ENCODE measurements around the gene RCCD1. TPM values are rescaled to one million over a fixed set of nuclear protein-coding genes. Genes with fewer than 3 reads are reported as not detected.

RCCD1 gene
- total RNA-seq, 5 donors from 2014 or later (not counting 1 experiment from before 2014, with no cell fraction given) = 5.7 to 21.2 (median 15.8) TPM

DNA sequence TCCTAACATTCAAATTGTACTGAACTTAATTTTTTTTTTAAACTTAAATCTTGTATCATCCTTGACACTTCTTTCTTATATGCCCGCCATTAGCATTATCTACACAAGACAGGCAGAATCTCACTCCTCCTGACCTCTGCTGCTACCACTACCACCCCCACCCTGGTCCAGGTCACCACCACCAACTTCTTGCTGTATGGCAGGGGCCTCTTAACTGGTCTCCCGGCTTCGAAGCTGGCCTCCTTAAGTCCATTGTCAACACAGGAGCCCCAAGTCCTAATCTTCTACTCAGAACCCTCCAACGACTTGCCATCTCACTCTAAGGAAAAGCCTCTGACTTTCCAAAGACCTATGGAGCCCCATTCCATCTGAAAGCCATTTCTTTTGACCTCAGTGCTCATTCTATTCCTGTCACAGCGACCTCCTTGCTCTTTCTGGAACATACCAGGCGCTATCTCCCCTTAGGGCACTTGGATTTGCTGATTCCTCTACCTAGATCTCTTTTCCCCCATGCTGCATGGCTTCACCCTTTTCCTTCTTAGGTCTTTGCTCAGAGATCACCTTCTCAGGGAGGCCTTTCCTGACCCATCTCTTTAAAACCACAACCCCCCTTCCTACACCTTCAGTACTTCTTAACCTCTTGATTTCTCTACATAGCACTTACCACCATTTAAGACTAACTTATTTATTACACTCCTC is 37.1 kb downstream of the RCCD1 start:
- DNase-seq (no peak), ATAC-seq (replicated peaks in 1 of 4) (no peak)
- no peak overlapping the region for H3K4me3 Mint-ChIP-seq
- WGBS (ENCODE audit: insufficient coverage) = 100% methylated on average over 6 of the region's 6 CpGs
- no peaks in the 10 kb centered on the region for H3K9me3 Mint-ChIP-seq
- Histone ChIP-seq H3K4me1 (ENCODE audit: control insufficient read depth in 1 of 2, extremely low read depth in 1 of 2, insufficient read depth in 2 of 2, low read length in 2 of 2) (peaks cover 3 to 24% of the 10 kb centered on the region in 2 experiments), H3K27ac (ENCODE audit: low read length) (no peak overlapping the region), H3K4me3 (ENCODE audit: control insufficient read depth in 1 of 2, extremely low read depth in 1 of 2, low read length in 1 of 2) (no peak overlapping the region), H3K9me3 (no peaks in the 10 kb centered on the region), H3K27me3 (replicated peaks in 1 of 2; ENCODE audit: control insufficient read depth in 2 of 2, extremely low read depth in 1 of 2, insufficient read depth in 2 of 2, low read length in 1 of 2) (no peaks in the 10 kb centered on the region), H3K36me3 (ENCODE audit: control insufficient read depth in 2 of 2, extremely low read depth in 1 of 2, insufficient read depth in 1 of 2, low read length in 1 of 2) (no peaks in the 10 kb centered on the region)
- no peaks in the 10 kb centered on the region for H3K36me3 Mint-ChIP-seq
- ChIA-PET CTCF (no interaction called here), POLR2A (interaction anchor here in 1 of 2 donors (0.7 kb wide), 1 partner anchor 34 kb away, joined by 3 read pairs; no protein-coding TSS in a partner anchor)
- peaks cover 30 to 46% (median 31%) of the 10 kb centered on the region in 3 donors for H3K4me1 Mint-ChIP-seq
- H3K27ac Mint-ChIP-seq = no peak overlapping the region
- no peaks in the 10 kb centered on the region for H3K27me3 Mint-ChIP-seq

- CTCF ChIA-PET = interaction anchor here in 1 of 2 donors (0.8 kb wide), 1 partner anchor 61 kb away, joined by 4 read pairs; the partner anchor contains the start of gene HDDC3
- WGBS (ENCODE audit: insufficient coverage) = under 1% methylated on average over 50 of the region's 50 CpGs
- no peaks in the 10 kb centered on the region for H3K9me3 Mint-ChIP-seq
- peaks cover 12% of the 10 kb centered on the region for H3K36me3 Mint-ChIP-seq
- peak; percentile 8 to 25 (median 14) for ATAC-seq (replicated peaks in 1 of 4)
- Histone ChIP-seq H3K4me3 (ENCODE audit: control insufficient read depth in 1 of 2, extremely low read depth in 1 of 2, low read length in 1 of 2) (peak overlapping the region; percentile 75 to 83), H3K27me3 (replicated peaks in 1 of 2; ENCODE audit: control insufficient read depth in 2 of 2, extremely low read depth in 1 of 2, insufficient read depth in 2 of 2, low read length in 1 of 2) (no peaks in the 10 kb centered on the region), H3K9me3 (no peaks in the 10 kb centered on the region), H3K4me1 (ENCODE audit: control insufficient read depth in 1 of 2, extremely low read depth in 1 of 2, insufficient read depth in 2 of 2, low read length in 2 of 2) (peaks cover 3 to 18% of the 10 kb centered on the region in 2 experiments), H3K27ac (ENCODE audit: low read length) (peak overlapping the region; percentile 61), H3K36me3 (ENCODE audit: control insufficient read depth in 2 of 2, extremely low read depth in 1 of 2, insufficient read depth in 1 of 2, low read length in 1 of 2) (peaks cover 0 to 14% of the 10 kb centered on the region in 2 donors)
- peak in 5 of 35 experiments; percentile 1 to 7 (median 2) for DNase-seq
- H3K27me3 Mint-ChIP-seq = no peaks in the 10 kb centered on the region
- peaks cover 21 to 30% (median 22%) of the 10 kb centered on the region in 3 donors for H3K4me1 Mint-ChIP-seq
- H3K27ac Mint-ChIP-seq = peak overlapping the region; percentile 95 to 97
- POLR2A ChIA-PET = interaction anchor here (0.6 to 0.7 kb wide), 4 partner anchors 14 to 522 kb away, joined by 3 to 7 read pairs (median 4); no protein-coding TSS in a partner anchor
- H3K4me3 Mint-ChIP-seq = peak overlapping the region; percentile 99 to 100 (median 99)
These were observed 39.4 kb downstream of the RCCD1 start for GRCh38 chr15:90994059-90994416.

GRCh38 chr15:90994417-90995311 is 40.0 kb downstream of the RCCD1 start, which contains the start of gene PRC1:
TSS of gene PRC1 (minus strand) at chr15:90994535. CDS start at chr15:90994417, 118 bp downstream.
- under 1% methylated on average over 63 of the region's 75 CpGs for WGBS (ENCODE audit: insufficient coverage)
- Mint-ChIP-seq H3K27ac (peak within 1 kb of the TSS; percentile 95 to 97), H3K36me3 (peaks cover 15% of the 10 kb centered on the region), H3K9me3 (no peaks in the 10 kb centered on the region), H3K4me1 (peaks cover 21 to 30% (median 22%) of the 10 kb centered on the region in 3 donors), H3K4me3 (peak within 1 kb of the TSS; percentile 99 to 100 (median 99)), H3K27me3 (no peaks in the 10 kb centered on the region)
- H3K36me3 ChIP-seq (ENCODE audit: control insufficient read depth in 2 of 2, extremely low read depth in 1 of 2, insufficient read depth in 1 of 2, low read length in 1 of 2) = peaks cover 0 to 18% of the 10 kb centered on the region in 2 donors
- peak within 1 kb of the TSS; percentile 80 for H3K27ac ChIP-seq (ENCODE audit: low read length)
- ChIA-PET POLR2A (interaction anchor here (0.5 to 0.7 kb wide), 4 partner anchors 15 to 521 kb away, joined by 3 to 7 read pairs (median 3); no protein-coding TSS in a partner anchor), CTCF (no interaction called here)
- peak; percentile 97 to 99 (median 98) for ATAC-seq (replicated peaks in 1 of 4)
- peak; percentile 89 to 98 (median 95) for DNase-seq
- no peaks in the 10 kb centered on the region for H3K9me3 ChIP-seq
- no peaks in the 10 kb centered on the region for H3K27me3 ChIP-seq (replicated peaks in 1 of 2; ENCODE audit: control insufficient read depth in 2 of 2, extremely low read depth in 1 of 2, insufficient read depth in 2 of 2, low read length in 1 of 2)
- H3K4me3 ChIP-seq (ENCODE audit: control insufficient read depth in 1 of 2, extremely low read depth in 1 of 2, low read length in 1 of 2) = peak within 1 kb of the TSS; percentile 75 to 83
- peaks cover 3 to 15% of the 10 kb centered on the region in 2 experiments for H3K4me1 ChIP-seq (ENCODE audit: control insufficient read depth in 1 of 2, extremely low read depth in 1 of 2, insufficient read depth in 2 of 2, low read length in 2 of 2)

- Histone ChIP-seq H3K9me3 (no peaks in the 10 kb centered on the region), H3K4me1 (ENCODE audit: control insufficient read depth in 1 of 2, extremely low read depth in 1 of 2, insufficient read depth in 2 of 2, low read length in 2 of 2) (peaks cover 3 to 7% of the 10 kb centered on the region in 2 experiments), H3K27ac (ENCODE audit: low read length) (no peak overlapping the region), H3K36me3 (ENCODE audit: control insufficient read depth in 2 of 2, extremely low read depth in 1 of 2, insufficient read depth in 1 of 2, low read length in 1 of 2) (peaks cover 0 to 48% of the 10 kb centered on the region in 2 donors), H3K4me3 (ENCODE audit: control insufficient read depth in 1 of 2, extremely low read depth in 1 of 2, low read length in 1 of 2) (no peak overlapping the region), H3K27me3 (replicated peaks in 1 of 2; ENCODE audit: control insufficient read depth in 2 of 2, extremely low read depth in 1 of 2, insufficient read depth in 2 of 2, low read length in 1 of 2) (no peaks in the 10 kb centered on the region)
- Mint-ChIP-seq H3K4me1 (peaks cover 10 to 13% (median 11%) of the 10 kb centered on the region in 3 donors), H3K27me3 (no peaks in the 10 kb centered on the region), H3K4me3 (no peak overlapping the region), H3K9me3 (no peaks in the 10 kb centered on the region), H3K27ac (peak overlapping the region in 1 of 2 donors; percentile 22), H3K36me3 (peaks cover 39% of the 10 kb centered on the region)
- WGBS (ENCODE audit: insufficient coverage) = 88% methylated on average over 6 of the region's 8 CpGs
- POLR2A ChIA-PET = no interaction called here
- CTCF ChIA-PET = no interaction called here
- ATAC-seq (replicated peaks in 1 of 4) (no peak), DNase-seq (no peak)
These were observed 44.1 kb downstream of the RCCD1 start for GRCh38 chr15:90998737-90999136.

- Histone ChIP-seq H3K36me3 (ENCODE audit: control insufficient read depth in 2 of 2, extremely low read depth in 1 of 2, insufficient read depth in 1 of 2, low read length in 1 of 2) (peaks cover 11 to 65% of the 10 kb centered on the region in 2 donors), H3K27ac (ENCODE audit: low read length) (no peak overlapping the region), H3K4me1 (ENCODE audit: control insufficient read depth in 1 of 2, extremely low read depth in 1 of 2, insufficient read depth in 2 of 2, low read length in 2 of 2) (no peaks in the 10 kb centered on the region), H3K4me3 (ENCODE audit: control insufficient read depth in 1 of 2, extremely low read depth in 1 of 2, low read length in 1 of 2) (no peak overlapping the region), H3K9me3 (no peaks in the 10 kb centered on the region), H3K27me3 (replicated peaks in 1 of 2; ENCODE audit: control insufficient read depth in 2 of 2, extremely low read depth in 1 of 2, insufficient read depth in 2 of 2, low read length in 1 of 2) (no peaks in the 10 kb centered on the region)
- no peak for DNase-seq
- Mint-ChIP-seq H3K4me1 (no peaks in the 10 kb centered on the region), H3K27me3 (no peaks in the 10 kb centered on the region), H3K27ac (no peak overlapping the region), H3K4me3 (no peak overlapping the region), H3K36me3 (peaks cover 55% of the 10 kb centered on the region), H3K9me3 (no peaks in the 10 kb centered on the region)
- ChIA-PET POLR2A (no interaction called here), CTCF (interaction anchor here in 1 of 2 donors (0.6 kb wide), 1 partner anchor 520 kb away, joined by 3 read pairs; no protein-coding TSS in a partner anchor)
- WGBS (ENCODE audit: insufficient coverage) = 100% methylated on average over 1 of the region's 3 CpGs
- ATAC-seq (replicated peaks in 1 of 4) = no peak
These were observed 46.5 kb downstream of the RCCD1 start for GRCh38 chr15:91001209-91001608.

DNA sequence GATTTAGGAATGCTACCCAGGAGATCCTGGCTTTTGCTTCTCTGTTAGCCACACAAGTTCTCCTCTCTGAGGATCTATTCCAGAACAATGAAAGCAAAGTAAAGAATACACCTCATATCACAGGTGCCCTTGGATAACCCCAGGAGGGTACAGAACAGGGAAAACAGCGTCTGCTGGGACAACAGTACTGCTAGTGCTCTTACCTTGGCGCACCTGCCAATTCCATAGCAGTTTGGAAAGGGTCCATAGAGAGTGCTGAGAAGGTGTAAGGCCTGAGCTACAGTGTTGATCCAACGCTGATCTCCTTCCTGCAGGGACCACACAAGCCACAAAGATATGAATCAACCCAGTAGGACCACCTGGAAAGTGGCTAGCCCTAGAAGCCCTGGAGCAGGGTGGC is 52.6 kb downstream of the RCCD1 start:
- H3K4me3 Mint-ChIP-seq = no peak overlapping the region
- H3K9me3 Mint-ChIP-seq = no peaks in the 10 kb centered on the region
- DNase-seq (no peak), ATAC-seq (replicated peaks in 1 of 4) (no peak)
- Histone ChIP-seq H3K27ac (ENCODE audit: low read length) (no peak overlapping the region), H3K36me3 (ENCODE audit: control insufficient read depth in 2 of 2, extremely low read depth in 1 of 2, insufficient read depth in 1 of 2, low read length in 1 of 2) (peaks cover 17 to 71% of the 10 kb centered on the region in 2 donors), H3K9me3 (no peaks in the 10 kb centered on the region), H3K27me3 (replicated peaks in 1 of 2; ENCODE audit: control insufficient read depth in 2 of 2, extremely low read depth in 1 of 2, insufficient read depth in 2 of 2, low read length in 1 of 2) (no peaks in the 10 kb centered on the region), H3K4me1 (ENCODE audit: control insufficient read depth in 1 of 2, extremely low read depth in 1 of 2, insufficient read depth in 2 of 2, low read length in 2 of 2) (no peaks in the 10 kb centered on the region), H3K4me3 (ENCODE audit: control insufficient read depth in 1 of 2, extremely low read depth in 1 of 2, low read length in 1 of 2) (no peak overlapping the region)
- POLR2A ChIA-PET = no interaction called here
- WGBS (ENCODE audit: insufficient coverage) = no CpG with 5 or more reads among the region's 3 CpGs
- CTCF ChIA-PET = interaction anchor here in 1 of 2 donors (0.5 kb wide), 1 partner anchor 26 kb away, joined by 3 read pairs; no protein-coding TSS in a partner anchor
- peaks cover 55% of the 10 kb centered on the region for H3K36me3 Mint-ChIP-seq
- H3K4me1 Mint-ChIP-seq = no peaks in the 10 kb centered on the region
- no peaks in the 10 kb centered on the region for H3K27me3 Mint-ChIP-seq
- no peak overlapping the region for H3K27ac Mint-ChIP-seq

All from T-cell (primary cell).